Activated T-cell treated with anti-CD3 and anti-CD28 coated beads for 1 hour (primary cell): ENCODE results near the gene MAGT1.
"Not testable (repeated sequence)": the region's sequence is repeated elsewhere in the genome, so short reads cannot be mapped to it uniquely, and the experiment has no call there.

Experiments used
- DNase-seq: peaks from one replicate; pipeline ENCODE4 v3.0.0-alpha.2; 2020; ENCODE audit warnings: low read depth

The MAGT1 gene

GRCh38 chrX:77831544-77831943 lies 63.7 kb downstream of the MAGT1 start:
- not testable (repeated sequence) for DNase-seq

GRCh38 chrX:77821989-77822388 lies 73.2 kb downstream of the MAGT1 start:
- DNase-seq, result not testable (repeated sequence)

- DNase-seq, result no peak
These were observed 75.0 kb downstream of the MAGT1 start for GRCh38 chrX:77820091-77820727.

GRCh38 chrX:77814210-77814609 lies 81.0 kb downstream of the MAGT1 start:
- no peak for DNase-seq

GRCh38 chrX:77802201-77802600 lies 93.0 kb downstream of the MAGT1 start:
- DNase-seq, result no peak

- no peak for DNase-seq
These were observed 100.1 kb downstream of the MAGT1 start for GRCh38 chrX:77795124-77795523.

- no peak for DNase-seq
These were observed 101.3 kb downstream of the MAGT1 start for GRCh38 chrX:77793946-77794345.

- DNase-seq, result no peak
These were observed 107.2 kb downstream of the MAGT1 start for GRCh38 chrX:77788050-77788449.

- no peak for DNase-seq
These were observed 108.9 kb downstream of the MAGT1 start for GRCh38 chrX:77786365-77786680.

- DNase-seq, result peak; percentile 51
These were observed 109.5 kb downstream of the MAGT1 start, which contains the start of gene ATRX for GRCh38 chrX:77785486-77786364. Gene ATRX, minus strand, starts transcription at chrX:77786216. Its CDS starts 215 bp downstream, at chrX:77786001.

- no peak for DNase-seq
These were observed 115.5 kb downstream of the MAGT1 start for GRCh38 chrX:77779695-77780094.

- DNase-seq, result no peak
These were observed 118.6 kb downstream of the MAGT1 start for GRCh38 chrX:77776659-77777058.
